Raji (cell line): ENCODE data around the gene UTP4.

Experiments
- POLR2A ChIP-seq: IDR thresholded peaks from 2 replicates; pipeline ENCODE4 v1.6.1; 2011; ENCODE audit warnings: low read depth, low read length, control low read depth; ENCODE audit not compliant: insufficient read depth

Gene UTP4

GRCh38 chr16:69132424-69133252 is at the start of gene UTP4, which contains the start of gene CHTF8:
Gene UTP4, plus strand, starts transcription at chr16:69132649. Its CDS starts 811 bp downstream, at chr16:69133460.
Gene CHTF8, minus strand, starts transcription at chr16:69132588. Its CDS starts 11,130 bp downstream, at chr16:69121458.
- peak; percentile 77; the same call in 1 of the 2 replicates for TF ChIP-seq POLR2A

GRCh38 chr16:69083306-69083941 is 49.0 kb upstream of the UTP4 start:
- no peak for TF ChIP-seq POLR2A

- TF ChIP-seq POLR2A, result no peak
These were observed 48.2 kb upstream of the UTP4 start for GRCh38 chr16:69084289-69084688.

- no peak for TF ChIP-seq POLR2A
These were observed 47.3 kb upstream of the UTP4 start for GRCh38 chr16:69085032-69085695.

- no peak for TF ChIP-seq POLR2A
These were observed 45.3 kb upstream of the UTP4 start for GRCh38 chr16:69087161-69087581.

- TF ChIP-seq POLR2A, result no peak
These were observed 43.8 kb upstream of the UTP4 start for GRCh38 chr16:69088684-69089083.

GRCh38 chr16:69089091-69089910 is 43.1 kb upstream of the UTP4 start:
- no peak for TF ChIP-seq POLR2A

- no peak for TF ChIP-seq POLR2A
These were observed 38.5 kb upstream of the UTP4 start for GRCh38 chr16:69093974-69094373.

GRCh38 chr16:69094501-69094900 is 37.9 kb upstream of the UTP4 start:
- TF ChIP-seq POLR2A, result no peak

- no peak for TF ChIP-seq POLR2A
These were observed 37.3 kb upstream of the UTP4 start for GRCh38 chr16:69095193-69095592.

GRCh38 chr16:69100071-69100691 is 32.3 kb upstream of the UTP4 start:
- TF ChIP-seq POLR2A, result no peak

- TF ChIP-seq POLR2A, result no peak
These were observed 26.7 kb upstream of the UTP4 start, which contains the start of gene HAS3 for GRCh38 chr16:69105501-69106361. Gene HAS3, plus strand, starts transcription at chr16:69105653. Its CDS starts 3,743 bp downstream, at chr16:69109396.
